GM18868 (cell line): ENCODE data around the gene TYW1.
"Not testable (repeated sequence)": the region's sequence is repeated elsewhere in the genome, so short reads cannot be mapped to it uniquely, and the experiment has no call there.

Experiments
- ATAC-seq: cut with Tn5 transposase; IDR thresholded peaks from one replicate; pipeline ENCODE4 v1.9.1; 2021; ENCODE audit warnings: mild to moderate bottlenecking, moderate library complexity; ENCODE audit not compliant: unreplicated experiment

TYW1 gene

DNA sequence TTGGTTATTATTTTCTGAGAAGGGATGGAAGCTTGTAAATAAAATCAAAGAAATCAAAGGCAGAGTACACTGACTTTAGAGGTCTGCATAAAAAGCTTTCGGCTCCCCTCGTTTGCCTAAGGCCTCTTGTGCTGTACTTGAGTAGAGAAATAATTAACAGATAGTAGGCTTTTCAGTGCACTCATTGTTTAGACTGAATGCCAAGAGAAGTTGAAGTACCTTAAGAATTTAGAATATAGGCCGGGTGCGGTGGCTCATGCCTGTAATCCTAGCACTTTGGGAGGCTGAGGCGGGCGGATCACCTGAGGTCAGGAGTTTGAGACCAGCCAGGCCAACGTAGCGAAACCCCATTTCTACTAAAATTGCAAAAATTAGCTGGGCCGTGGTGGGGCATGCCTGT, 232.4 kb downstream of the TYW1 start:
- ATAC-seq = not testable (repeated sequence)

DNA sequence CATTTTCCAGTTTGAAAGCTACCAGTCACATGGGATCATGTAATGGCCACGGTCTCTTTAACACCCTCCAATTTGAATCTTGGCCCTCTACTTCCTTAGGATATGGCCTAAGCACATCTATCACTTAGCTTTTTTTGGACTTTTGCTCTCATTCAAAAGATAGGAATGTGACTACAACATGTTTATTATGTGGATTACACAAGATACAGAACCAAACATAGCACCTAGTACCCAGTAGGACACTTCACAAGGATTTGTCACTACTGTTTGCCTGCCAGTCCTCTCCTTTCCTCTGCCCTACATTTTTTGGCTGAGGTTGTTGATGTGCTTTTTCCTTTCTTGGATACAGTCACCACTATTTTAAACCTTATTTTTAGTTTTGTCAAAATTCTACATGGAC, 233.4 kb downstream of the TYW1 start:
- ATAC-seq = not testable (repeated sequence)

GRCh38 chr7:67233506-67233905, 236.9 kb downstream of the TYW1 start:
- not testable (repeated sequence) for ATAC-seq

- ATAC-seq = not testable (repeated sequence)
Observed at GRCh38 chr7:67236216-67236615, 239.6 kb downstream of the TYW1 start.

GRCh38 chr7:67242871-67243270, 246.2 kb downstream of the TYW1 start:
- not testable (repeated sequence) for ATAC-seq

DNA sequence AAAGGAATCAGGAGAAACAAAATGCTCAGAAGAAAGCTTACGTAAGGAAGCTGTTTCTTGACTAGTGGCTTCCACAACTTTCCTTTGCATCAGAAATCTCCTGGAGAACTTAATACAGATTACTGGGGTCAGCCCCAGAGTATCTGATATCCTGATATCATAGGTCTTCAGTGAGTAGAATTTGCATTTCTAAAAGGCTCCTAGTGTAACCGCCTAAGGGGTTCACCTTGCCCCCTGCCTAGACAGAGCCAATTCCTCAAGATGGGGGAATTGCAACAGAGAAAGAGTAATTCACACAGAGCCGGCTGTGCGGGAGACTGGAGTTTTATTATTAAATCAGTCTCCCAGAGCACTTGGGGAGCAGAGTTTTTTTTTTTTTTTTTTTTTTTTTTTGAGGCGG, 251.7 kb downstream of the TYW1 start:
- ATAC-seq = not testable (repeated sequence)

DNA sequence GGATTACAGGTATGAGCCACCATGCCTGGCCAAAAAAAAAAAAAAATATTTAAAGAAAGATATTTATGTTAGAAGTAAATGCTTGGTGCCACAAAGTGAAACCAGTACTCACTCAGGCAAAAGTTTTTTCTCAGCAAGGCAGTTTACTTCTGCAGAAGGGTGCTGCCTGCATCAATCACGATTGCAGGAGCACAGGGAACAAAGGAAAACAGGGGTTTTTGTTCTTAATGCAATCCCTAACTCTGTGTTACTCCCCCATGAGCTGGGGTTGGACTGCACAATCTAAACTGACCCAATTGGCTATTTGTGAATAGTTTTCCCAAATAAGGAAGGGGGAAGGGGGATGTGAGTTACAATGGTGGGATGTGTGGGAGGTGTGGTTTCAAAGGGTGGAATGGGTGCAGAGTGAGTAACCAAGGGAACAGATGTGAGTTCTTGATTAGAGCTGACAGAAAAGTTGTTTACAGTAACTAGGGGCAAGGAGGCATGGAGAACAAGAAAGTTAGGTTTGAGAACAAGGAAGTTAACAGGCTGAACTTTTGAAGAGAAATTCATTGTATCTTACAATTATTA, 255.4 kb downstream of the TYW1 start:
- no peak for ATAC-seq

DNA sequence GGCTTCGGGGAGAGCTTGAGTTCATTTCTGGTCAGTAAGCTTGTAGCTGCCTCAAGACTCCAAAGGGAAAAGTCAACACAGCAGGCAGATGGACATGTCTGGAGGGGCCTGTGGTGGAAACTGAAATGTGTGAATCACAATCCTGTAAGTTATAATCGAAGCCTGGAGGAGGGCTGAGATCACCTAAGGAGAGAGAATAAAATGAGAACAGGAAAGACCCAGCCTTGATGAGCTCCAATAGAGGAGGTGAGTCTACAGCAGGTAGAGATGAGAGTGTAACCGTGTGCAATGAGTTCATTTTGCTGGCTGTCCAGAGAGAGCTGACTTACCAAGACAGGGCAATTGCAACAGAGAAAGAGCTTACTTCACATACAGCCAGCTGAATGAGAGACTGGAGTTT, 258.4 kb downstream of the TYW1 start:
- not testable (repeated sequence) for ATAC-seq

- ATAC-seq = not testable (repeated sequence)
Observed at GRCh38 chr7:67257779-67258178, 261.1 kb downstream of the TYW1 start.

GRCh38 chr7:67259363-67259762, 262.7 kb downstream of the TYW1 start:
- ATAC-seq = not testable (repeated sequence)

- not testable (repeated sequence) for ATAC-seq
Observed at GRCh38 chr7:67260166-67260586, 263.5 kb downstream of the TYW1 start.

GRCh38 chr7:67264000-67264399, 267.4 kb downstream of the TYW1 start:
- not testable (repeated sequence) for ATAC-seq

DNA sequence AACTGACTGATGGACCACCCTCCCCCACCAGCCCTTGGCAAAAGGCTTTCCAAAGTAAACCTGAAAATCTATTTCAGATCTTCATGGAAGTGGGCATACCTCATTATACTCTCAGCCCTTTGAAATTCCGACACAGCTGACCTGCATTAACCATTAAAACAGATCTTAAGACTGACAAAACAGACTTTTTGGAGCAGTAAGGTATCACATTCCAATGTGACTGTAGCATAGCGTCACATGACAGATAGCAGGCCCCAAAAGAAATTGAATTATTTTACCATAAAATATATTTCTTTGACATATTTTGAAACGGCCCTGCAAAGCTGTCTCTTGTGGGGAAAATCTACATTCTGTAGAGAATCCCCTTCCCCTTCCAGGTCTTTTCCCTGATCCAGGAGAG, 269.4 kb downstream of the TYW1 start:
- ATAC-seq = not testable (repeated sequence)

DNA sequence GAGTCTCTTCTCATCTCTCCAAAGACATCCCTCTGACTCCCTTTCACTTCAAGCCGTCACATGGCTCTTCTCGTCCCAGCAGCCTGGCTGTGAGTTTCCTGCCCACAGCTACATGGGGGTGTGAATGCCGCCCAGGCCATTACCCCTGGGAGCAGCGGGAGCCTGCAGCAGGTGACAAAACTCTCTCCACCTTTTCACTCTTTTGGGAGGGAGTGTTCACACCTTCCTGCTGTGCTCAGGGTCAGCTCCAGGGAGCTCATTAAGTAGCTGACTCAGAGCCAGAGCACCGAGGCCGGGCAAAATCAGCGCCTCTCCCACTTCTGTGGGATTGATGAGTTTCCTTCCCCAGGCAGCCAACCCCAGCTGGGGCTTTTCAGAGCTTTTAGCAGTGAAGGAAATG, 271.3 kb downstream of the TYW1 start:
- no peak for ATAC-seq

DNA sequence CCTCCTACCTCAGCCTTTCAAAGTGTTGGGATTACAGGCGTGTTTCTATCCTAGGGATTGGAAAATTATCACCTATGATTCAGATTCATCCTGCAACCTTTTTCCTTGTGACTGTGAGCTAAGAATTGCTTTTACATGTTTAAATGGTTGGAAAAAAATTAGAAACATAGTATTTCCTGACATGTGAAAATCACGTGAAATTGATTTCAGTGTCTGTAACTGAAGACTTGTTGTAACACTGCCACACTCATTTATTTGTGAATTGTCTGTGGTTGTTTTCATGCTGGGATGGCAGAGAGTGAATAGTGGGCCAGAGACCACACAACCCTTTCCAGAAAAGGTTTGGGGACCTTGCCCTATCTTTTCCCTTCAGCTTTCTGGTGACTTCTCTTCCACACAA, 273.3 kb downstream of the TYW1 start:
- ATAC-seq = not testable (repeated sequence)
